Left renal cortex interstitium (tissue), 4 donors: ENCODE results near the gene DEFB110. TPM values are rescaled to one million over a fixed set of nuclear protein-coding genes. Genes with fewer than 3 reads are reported as not detected.

ENCODE experiments used
- DNase-seq, 4 donors: peaks; one replicate each; pipeline ENCODE4 v3.0.0-alpha.2; 2013; ENCODE audit warnings: low read depth in 4 of 4, low spot score in 2 of 4, missing footprints in 1 of 4
- polyA plus RNA-seq, 4 donors: library from polyadenylated mRNA; unstranded; fragments of 120-200 nt; gene quantifications; one replicate each; pipeline ENCODE4 v1.2.1, GENCODE V29; 2013; ENCODE audit not compliant: insufficient read length in 4 of 4

DEFB110 gene
- polyA plus RNA-seq: not detected

DNA sequence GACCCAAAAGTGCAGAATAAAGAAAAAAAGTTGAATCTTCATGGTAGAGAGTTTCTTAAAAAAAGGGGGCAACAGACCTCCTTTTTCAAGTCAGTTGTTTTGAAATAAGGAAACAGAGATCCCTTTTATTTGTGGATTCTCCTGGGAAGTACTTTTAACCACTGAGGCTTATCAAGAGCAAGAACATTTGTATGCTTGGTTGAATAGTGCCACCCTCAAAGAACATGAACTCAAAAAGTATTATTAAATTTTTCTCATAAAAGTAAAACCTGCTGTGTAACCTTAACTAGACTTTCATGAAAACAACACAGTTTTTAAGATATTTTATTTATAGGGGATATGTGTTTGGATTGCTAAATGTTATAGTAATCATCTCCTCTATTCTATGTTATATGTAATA is at the start of gene DEFB110:
Gene DEFB110, minus strand, starts transcription at position 101 of the 400 bp plus-strand sequence. Its CDS starts 59 bp downstream, at position 42.
- DNase-seq: no peak

DNA sequence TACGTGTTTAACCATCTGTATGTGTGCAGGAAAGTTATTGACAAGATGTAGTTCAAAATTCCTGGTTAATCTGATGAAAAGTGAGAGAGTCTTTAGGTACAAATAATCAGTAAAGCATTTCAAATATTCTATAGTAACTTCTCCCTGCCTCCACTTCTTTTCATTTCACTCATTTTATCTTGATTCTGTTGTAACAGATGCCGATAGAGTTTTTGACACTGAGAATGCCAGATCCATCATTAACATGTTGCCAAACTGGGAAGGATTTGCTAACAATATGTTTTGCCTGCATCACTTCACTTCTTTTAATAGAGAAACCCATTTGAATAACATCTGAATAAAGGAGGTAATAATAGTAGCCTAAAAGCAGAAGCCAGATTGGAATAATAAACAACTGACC is 48.3 kb upstream of the DEFB110 start:
- no peak for DNase-seq

DNA sequence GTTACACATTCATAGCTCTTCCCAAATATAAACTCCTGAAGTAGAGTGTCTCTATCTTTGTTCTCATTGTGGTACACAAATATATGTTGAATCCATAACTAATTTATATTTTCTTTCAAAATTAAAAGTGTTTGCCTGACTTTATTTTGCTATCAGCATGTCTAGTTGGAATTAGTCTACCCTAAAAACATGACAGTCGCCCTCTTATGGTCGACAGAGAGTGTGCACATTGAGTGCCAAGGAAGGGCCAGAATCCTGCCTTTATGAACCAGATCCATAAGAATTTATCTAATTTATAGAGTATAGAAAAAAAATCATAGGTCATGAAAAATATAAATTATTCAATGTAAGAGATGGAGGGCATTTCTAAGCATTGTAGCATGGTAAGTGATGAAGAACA is 40.3 kb upstream of the DEFB110 start:
- no peak for DNase-seq

DNA sequence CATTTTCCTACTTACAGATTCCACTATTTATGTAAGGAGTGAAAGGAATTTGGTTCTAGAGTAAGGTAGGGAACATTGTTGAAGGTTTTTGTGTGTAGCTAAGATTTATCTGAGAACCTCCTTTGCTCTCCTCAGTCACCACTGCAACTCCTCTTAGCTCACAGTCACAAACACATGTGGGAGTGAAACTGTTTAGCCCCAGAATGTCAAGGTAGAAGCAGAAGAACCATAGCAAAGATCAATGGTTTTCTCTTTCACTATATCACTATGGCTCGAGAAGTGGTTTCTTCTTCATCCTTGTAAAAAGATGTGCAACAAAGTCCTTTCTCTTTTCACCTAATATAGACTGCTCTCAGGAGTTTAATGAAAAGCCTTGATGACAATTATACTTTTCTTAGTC is 34.4 kb upstream of the DEFB110 start:
- DNase-seq: no peak

DNA sequence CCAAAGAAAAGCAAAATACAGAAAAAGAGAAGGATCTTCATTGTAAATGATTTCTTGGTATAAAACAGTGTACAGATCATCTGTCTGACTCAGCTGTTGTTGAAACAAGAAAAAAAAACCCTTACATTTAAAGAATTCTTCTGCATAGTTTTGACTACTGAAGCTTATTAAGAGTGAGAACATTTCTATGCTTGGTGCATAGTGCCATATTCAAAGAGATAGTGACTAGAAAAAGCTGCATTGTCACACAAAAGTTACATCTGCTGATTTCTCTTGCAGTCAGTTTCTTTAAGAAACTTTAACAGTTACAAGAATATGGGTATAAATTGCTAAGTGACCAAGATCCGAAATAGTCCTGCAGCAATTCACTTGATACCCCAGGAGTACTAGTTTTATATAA is 28.0 kb upstream of the DEFB110 start, which contains the start of gene DEFB112:
Gene DEFB112, minus strand, starts transcription at position 101 of the 400 bp plus-strand sequence. Its CDS starts 60 bp downstream, at position 41.
- no peak for DNase-seq

DNA sequence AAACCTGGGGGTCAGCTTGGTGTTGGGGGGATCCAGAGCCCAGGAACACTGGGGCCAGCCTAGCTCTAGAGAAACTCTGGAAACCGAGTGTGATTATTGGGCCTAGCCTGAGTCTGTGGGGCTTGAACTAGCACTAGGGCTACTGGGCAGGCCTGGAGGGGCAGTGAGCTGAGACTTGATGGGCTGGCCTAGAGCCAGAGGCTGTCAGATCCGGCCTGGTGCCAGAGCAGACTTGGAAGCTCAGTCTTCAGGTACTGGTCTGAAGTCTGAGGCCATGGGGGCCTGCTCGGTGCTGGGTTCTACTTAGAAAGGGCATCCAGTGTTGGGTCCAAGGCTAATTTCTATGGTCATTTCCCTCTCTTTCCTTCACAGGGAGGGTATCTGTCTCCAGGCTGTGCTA is 25.2 kb upstream of the DEFB110 start:
- DNase-seq: no peak

DNA sequence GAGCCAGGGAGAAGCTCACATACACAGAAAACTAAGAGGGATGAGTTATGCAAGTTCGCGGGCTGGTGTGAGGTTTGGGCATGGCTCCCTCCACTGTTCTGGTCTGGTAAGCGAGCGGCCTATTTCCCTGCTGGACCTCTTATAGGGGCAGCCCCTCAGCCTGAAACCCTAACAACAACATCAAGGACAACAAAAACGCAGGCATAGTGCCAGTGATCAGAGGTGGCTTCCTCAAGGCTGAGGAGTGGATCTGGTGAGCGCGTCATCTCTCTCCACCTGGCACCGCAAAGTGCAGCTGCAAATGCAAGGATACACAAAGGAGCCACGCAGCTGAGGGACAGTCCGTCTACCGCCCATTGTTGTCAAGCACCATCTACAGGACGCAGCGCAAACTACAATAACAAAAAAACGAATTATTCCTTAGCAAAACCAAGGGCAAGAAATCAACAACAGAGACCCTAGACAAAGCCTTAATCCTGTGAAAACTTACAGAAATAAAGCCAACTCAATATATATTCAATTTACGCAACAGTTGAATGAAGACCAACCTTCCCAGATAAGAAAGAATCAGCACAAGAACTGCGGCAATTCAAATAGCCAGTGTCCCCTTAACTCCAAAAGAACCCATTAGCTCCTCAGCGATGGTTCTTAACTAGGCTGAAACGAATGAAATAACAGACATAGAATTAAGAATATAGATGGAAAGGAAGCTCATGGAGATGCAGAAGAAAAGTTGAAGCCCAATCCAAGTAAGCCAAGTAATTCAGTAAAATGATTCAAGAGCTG is 9.2 kb upstream of the DEFB110 start:
- DNase-seq: no peak

DNA sequence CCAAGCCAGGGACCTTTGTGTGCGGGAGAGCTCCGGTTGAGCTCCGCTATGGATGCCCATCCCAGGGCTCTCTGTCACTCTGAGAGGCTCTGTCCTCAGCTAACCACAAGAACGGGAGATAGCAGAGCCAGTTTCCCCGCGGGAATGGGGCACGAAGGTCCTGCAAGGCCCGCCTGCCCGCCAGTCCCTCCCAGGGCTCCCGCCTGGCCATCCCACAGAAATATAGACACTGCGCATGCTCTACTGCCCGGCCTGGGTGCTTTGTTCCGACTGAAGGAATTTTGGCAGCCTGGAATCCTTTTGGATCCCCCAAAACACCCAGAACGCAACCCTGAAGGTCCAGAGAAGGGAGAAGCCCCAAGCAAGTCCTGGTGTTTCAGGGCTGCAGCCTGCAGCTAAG is 8.6 kb upstream of the DEFB110 start:
- no peak for DNase-seq

DNA sequence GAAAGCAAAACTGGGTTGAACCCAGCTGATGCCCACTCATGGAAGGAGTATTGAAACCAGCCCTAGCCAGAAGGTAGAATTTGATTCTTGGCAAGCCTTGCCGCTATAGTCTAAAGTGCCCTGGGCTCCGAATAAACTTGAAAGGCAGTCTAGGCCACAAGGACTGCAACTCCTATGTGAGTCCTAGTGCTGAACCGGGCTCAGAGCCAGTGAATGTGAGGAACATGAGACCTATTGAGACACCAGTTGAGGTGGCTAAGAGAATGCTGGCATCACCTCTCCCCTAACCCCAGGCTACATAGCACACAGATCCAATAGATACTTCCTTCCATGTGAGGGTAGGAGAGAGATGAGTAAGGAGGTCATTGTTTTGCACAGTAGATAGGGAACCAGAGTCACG is 3.5 kb upstream of the DEFB110 start:
- DNase-seq: no peak

DNA sequence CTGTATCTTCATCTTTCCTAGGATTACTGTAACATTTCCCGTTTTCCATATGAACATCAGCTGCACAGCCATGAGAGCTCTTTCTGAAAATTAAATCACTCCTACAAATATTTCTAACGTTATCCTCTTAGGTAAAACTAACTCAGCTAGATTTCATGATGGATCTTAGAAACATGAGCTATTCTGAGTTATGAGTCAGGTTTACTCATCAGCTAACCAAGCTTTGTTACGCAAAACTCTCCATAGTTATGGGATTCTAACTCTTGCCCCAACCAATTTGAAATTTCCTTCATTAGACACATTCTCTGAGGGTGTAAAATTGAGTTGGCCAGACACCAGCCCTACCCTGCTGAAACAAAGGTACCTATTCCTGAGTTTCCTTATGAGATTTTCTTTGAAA is 14.0 kb downstream of the DEFB110 start:
- DNase-seq: no peak

DNA sequence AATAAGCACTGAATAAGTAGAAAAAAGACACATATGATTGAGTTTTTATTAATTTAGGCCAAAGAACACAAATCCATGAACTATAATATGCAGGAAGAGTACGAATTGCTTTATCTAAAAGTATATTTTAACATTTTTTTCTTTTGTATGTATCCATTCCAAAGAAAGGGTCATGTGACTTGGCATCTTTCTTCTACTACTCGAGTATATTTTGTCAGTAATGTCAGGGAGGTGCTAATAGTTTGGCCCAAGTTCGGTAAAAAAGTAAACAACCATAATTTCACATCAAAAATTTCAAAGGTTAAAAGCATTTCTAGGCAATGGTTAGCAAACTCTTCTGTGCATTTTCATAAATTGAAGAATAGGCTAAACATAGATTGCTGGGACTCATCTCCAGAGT is 18.7 kb downstream of the DEFB110 start:
- DNase-seq: no peak

DNA sequence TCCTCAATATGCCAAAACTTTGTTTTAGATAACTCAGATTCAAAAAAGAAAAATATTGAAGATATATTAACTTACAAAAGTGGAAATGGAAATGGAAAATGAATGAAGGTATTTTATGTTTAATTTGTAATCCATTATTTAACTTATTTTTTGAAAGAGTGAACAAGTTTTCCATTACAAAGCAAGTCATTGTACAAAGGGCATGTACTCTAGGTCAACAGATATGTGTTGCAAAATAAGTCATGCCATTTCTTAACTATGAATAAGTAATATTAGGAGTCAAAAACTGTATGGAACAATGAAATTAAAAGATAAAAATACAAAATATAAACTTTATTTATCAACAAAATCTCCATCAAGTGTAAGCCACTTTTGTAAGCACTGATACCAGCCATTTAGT is 26.5 kb downstream of the DEFB110 start:
- no peak for DNase-seq

DNA sequence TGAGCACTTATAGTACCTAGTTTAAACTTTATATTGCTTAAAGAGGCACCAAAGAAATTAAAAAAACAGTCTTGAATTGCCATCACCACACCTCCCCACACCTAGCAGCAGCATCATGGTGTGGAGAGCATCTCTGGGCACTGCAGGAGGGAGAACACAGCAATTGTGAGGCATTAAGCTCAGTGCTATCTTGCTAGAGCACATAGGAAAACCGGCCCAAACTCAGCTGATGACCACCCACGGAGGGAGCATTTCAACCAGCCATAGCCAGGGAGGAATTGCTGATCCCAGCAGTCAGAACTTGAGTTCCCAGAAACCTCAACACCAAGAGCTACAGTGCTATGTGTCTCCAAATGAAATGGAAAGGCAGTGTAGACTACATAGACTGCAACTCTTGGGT is 32.9 kb downstream of the DEFB110 start:
- DNase-seq: no peak

DNA sequence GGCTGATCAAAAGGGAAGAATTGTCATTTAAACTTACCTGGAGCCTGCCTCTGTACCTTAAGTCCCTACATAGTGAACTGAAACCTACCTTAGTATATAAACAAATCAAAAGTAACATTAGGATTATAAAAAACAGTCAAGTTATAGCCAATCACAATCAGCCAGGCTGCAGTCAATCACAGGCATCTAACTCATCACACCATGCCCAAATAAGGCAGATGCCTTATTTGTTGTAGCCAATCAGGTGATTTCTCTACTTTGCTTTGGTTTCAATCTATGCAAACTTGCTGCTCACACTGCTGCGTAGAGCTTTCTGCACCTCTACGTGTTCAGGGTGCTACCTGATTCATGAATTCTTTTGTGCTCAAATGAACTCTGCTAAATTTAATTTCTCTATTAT is 34.0 kb downstream of the DEFB110 start:
- no peak for DNase-seq

DNA sequence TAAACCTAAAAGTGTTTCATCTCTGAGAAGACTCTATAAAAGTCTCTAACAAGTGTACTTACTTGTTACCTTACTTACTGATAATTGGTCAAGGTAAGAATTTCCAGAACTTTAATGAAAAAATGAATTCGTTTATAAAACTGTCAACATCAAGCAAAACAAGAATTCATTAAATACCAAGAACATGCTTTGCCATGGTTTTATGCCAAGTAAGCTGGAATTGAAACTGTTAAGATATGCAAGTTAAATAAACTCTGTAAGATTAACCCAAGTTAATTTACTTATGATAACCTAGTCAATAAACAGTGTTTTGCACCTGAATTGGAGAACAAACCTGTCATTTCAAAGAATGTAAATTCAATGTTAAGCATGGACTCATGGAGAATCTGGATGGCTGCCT is 35.2 kb downstream of the DEFB110 start:
- DNase-seq: no peak

DNA sequence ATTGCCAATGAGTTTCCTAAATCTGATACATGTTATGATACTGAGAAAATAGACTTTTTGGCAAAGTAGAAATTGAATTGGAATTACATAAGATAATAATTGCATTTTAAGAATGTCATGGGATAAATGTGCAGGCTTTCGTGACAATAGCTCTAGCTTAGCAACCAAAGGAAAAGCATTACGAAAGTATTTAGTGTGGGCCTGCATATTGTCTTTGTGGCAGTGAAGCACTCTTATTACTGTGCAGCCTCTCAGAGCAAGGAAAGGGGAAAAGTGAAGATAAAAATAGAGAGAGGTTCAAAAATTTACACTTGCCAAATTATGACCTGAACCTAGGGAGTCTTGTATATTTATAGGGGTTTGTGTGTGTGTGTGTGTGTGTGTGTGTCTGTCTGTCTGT is 39.7 kb downstream of the DEFB110 start:
- DNase-seq: no peak

DNA sequence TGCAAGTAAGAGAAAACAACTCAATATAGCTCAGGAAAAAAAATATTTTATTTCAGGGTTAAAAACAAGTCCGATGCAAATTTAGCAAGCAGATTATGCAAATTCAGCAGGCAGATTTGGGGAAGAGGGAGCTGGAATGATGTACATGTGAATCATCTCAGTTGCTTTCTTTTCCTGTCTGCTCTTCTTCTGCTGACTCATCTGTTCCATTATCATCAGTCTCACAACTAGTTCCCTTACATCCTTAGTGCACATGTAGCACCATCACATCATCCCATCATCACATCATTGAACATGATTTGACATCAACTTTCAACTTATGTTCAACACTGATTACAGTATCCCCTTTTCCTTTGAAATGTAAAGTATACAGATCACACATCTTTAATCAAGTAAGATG is 40.9 kb downstream of the DEFB110 start:
- DNase-seq: no peak

DNA sequence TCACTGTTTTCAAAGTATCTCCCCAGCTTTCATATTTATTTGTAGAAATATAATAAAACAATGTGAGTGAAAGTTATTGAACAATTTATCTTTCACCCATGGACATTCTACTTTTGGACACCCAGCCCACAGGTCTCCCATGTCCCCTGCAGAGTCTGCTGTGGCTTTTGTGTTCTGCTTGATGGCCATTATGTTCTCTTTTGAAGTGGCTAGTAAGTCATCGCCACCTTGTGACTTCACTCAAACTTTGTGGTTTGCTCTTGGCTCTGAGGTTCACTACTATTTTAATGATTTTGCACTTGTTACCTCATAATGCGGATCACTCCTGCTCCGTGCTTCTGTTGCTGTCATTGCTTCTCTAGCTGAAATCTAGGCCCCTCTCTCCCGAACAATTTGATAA is 42.2 kb downstream of the DEFB110 start:
- DNase-seq: no peak

DNA sequence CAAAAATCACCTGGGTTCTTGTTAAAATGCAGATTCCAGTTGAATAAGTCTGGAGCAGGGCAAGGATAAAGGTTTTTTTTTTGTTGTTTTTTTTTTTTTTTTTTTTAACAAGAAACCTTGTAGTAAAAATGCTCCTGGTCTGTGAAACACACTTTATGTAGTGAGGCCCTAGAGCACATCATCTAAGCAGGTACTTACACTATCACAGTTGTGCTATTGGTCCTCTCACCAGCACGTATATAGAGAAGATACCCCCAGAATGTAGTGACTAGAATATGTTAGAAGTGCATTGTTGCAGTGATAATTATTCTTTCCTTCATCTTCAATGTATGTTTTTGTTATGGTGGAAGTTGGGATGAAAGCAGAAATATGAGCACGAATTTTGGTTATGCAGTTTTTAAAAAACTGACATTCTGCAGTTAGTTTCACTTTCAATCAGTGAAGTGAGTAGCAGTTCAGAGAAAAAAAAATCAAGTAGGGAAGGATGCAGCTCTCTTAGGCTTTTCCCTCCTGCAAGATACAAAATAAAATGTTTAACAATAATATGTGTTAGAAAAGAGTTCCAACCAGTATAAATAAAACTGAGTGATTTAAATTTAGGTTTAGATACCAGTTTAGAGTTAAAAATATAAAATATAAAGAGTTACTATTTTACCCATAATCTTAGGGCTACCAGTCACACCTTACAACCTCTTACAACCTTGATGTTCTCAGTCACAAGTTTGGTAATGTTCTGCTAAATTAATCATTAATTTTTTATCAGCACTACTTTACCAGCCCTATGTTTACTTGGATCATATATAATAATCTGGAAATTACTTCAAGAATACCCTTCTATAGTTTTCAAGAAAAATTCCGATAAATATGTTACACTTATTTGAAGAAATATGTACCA is 43.2 kb downstream of the DEFB110 start:
- DNase-seq: no peak

DNA sequence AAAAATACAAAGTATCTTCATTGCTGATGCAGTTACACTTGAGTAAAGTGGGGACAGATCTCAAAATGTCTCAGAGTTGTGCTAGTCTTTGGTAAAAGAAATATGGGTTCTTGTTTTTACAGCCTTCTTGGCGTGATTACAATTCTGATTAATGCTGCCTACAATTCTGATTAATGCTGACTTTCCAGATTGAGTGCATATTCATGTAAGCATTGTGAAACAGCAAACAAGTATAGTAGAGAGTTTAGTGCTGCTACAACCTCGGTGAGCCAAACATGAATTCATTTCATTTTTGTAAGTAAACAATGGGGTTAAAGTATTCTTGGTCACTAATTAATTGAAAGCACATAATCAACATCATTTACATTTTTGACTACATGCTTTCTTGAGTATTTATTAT is 52.2 kb downstream of the DEFB110 start, which contains the start of gene DEFB113:
Gene DEFB113, minus strand, starts transcription at position 21 of the 400 bp plus-strand sequence. Its CDS starts 0 bp downstream, at position 21.
- no peak for DNase-seq
